Measurements from ENCODE around the gene RELN.

Gene RELN

DNA sequence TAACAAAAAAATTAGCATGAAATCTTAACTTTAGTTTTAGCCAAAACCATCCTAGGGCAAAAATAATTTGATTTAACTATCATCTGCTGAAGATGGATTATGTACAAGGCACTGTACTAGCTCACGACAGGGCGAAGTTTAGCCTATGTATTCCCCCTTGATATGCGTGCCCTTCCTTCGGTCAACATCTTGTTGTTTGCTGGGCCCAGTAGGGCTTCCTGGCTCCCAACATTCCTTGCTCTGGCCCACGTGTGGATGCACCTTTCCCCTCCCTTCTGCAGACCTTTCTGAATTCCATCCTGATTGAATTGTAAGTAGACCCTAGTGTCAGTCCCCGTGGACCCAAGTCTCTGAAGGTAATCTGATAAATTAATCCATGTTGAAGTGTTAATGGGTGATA, 212.0 kb downstream of the RELN start:
- DNase-seq: no peak

DNA sequence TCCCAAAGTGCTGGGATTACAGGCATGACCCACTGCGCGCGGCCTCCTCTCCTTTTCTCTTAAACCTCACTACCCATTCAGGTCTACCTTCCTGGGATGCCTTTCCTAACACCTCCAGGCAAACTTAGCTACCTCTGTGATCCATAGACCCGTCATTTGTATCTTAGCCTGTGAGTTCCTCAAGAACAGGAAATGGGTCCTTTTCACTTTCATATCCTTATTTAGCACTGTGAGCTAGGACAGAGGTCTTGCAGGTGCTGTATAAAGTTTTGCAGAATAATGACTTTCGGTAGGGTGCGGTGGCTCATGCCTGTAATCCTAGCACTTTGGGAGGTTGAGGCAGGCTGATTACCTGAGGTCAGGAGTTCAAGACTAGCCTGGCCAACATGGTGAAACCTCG, 215.7 kb downstream of the RELN start:
- no peak for DNase-seq

GRCh38 chr7:103772171-103772773, 217.2 kb downstream of the RELN start:
- DNase-seq: no peak

- DNase-seq: no peak
Observed at GRCh38 chr7:103771294-103771693, 218.2 kb downstream of the RELN start.

DNA sequence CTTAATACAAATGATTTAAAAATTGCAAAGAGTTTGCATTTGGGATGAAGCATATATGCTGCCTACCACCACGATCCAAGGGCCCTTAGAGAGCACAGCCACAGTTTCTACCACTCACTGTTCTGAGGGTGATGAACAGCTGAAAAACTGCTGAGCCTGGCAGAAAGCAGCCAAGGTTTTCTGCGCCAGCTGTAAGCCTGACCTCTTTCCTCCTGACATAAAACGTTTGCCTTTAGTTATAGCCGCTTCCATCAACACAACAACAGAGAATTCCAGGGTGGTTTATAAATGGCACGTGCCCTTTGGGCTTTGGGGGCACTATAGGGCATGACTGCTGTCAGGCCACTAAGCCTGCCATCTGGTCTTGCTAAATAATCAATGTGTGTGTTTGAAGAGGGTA, 222.8 kb downstream of the RELN start:
- DNase-seq: no peak

- no peak for DNase-seq
Observed at GRCh38 chr7:103765901-103766300, 223.6 kb downstream of the RELN start.

DNA sequence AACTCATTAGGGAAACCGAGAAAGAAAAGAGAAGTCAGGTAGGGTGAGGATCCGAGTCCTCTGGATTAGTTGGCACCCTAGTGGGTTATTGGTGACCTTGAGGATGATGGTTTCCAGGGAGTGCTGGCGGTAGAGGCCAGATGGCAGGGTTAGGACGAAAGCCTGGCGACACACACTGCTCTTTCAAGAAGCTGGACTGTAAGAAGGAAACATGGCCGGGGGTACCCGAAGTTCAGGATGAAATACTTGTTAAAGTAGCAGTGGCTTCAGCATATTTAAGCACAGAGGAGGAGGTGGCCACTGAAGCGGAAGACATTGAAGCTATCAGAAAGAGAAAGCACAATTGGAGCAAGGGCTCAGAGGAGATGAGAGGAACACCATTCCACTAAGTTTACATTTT, 224.6 kb downstream of the RELN start:
- no peak for DNase-seq

GRCh38 chr7:103762877-103763276, 226.6 kb downstream of the RELN start:
- DNase-seq: no peak

GRCh38 chr7:103762065-103762760, 227.2 kb downstream of the RELN start:
- DNase-seq: no peak

DNA sequence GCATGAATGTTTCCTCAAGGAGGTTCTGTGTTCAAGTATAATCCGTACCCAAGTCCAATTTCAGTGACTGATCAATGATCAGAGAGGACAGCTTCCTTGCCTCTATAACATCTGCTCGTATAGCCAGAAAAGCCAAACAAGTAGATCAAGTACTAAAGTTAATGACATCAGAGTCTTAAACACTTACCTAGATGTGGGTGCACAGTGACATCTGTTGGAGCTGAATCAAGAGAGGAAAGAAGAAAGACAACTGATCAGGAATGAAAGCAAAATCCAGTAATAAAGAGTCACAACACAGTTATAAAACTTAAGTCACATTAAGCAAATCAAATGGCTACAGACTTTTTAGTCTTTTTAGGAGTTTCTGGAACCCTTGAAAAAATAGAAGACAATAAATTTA, 236.5 kb downstream of the RELN start:
- peak; percentile 7 for DNase-seq

GRCh38 chr7:103751311-103751880, 238.1 kb downstream of the RELN start:
- DNase-seq: no peak

- no peak for DNase-seq
Observed at GRCh38 chr7:103748680-103749079, 240.8 kb downstream of the RELN start.

DNA sequence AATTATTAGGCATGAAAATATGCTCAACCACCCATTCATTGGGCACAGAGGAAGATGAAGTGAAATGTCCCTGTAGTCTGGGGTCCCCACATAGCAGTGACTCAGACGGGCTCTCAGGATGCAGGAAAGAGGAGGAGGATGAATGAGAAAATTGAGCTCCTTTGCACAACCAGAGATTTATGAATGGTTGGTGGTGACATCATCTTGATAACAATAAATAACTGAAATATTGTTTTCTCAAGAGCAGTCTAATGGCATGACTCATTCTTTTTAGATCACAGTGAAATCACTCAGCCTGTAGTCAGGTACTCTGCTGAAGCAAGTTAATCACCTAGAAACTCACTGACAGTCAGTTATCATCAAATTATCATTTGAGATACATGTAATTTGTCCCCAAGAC, 254.1 kb downstream of the RELN start:
- DNase-seq: peak; percentile 3

- DNase-seq: no peak
Observed at GRCh38 chr7:103731169-103731568, 258.3 kb downstream of the RELN start.

- DNase-seq: no peak
Observed at GRCh38 chr7:103729026-103729425, 260.4 kb downstream of the RELN start.

- DNase-seq: no peak
Observed at GRCh38 chr7:103727982-103728610, 261.4 kb downstream of the RELN start.

GRCh38 chr7:103719070-103719469, 270.4 kb downstream of the RELN start:
- DNase-seq: no peak

DNA sequence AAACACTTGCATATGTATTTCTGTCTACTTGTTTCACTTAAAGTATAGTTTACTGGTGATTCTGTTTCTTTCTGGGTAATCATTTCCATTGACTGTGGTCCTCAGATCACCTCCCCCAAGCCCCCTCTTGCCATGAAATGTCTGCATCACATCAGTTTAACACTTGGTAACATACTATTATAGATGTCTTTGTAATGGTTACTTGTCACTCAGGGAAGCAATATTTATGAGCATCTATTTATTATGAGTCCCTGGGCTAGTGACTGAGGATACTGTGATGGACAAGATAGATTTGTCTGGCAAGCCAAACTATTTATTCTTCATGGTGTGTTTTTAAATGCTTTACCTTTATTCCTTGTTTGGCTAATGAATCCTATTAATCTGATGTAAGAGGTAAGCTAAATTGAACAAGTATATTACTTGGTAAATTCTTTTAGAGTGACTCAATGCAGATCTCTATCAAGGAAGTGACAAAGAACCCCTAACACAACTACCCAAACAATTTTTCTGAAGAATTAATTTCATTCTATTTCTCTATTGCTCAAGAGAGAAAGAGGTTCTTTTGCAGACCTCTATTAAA, 270.9 kb downstream of the RELN start:
- DNase-seq: peak; percentile 50

- DNase-seq: no peak
Observed at GRCh38 chr7:103717574-103717973, 271.9 kb downstream of the RELN start.

DNA sequence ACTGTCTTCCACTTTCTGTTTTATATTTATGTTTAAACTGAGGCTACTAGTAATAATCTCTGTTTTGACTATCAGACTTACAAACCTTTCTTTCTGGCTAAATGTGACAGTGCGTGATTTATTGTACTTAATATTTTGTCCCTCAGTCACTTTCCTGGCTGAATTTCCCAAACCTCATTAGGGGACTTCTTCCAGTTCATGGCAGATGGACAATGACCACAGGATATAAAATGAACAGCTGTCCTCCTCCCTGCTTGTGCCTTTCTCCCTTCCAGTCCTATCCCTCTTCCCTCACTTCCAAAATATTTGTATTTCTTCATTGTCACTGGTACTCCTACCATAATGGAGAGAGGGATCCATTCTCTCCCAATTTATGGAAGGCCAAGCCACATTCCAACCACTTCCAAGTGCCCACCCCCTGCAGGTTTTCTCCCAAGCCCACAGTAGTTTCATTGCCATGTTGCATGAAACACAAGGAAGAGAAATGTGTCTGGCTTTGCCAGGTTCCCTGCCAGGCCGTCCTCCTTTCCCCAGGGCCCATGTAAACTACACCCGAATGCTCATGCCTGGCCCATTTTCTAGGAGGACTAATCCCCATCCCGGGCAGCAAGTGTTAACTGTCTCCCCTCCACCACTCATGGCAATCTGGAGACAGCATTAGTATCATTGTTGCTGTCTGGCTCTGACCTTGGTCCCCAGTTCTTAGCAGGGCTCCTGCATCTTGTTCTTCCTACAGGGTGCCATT, 273.9 kb downstream of the RELN start:
- no peak for DNase-seq

DNA sequence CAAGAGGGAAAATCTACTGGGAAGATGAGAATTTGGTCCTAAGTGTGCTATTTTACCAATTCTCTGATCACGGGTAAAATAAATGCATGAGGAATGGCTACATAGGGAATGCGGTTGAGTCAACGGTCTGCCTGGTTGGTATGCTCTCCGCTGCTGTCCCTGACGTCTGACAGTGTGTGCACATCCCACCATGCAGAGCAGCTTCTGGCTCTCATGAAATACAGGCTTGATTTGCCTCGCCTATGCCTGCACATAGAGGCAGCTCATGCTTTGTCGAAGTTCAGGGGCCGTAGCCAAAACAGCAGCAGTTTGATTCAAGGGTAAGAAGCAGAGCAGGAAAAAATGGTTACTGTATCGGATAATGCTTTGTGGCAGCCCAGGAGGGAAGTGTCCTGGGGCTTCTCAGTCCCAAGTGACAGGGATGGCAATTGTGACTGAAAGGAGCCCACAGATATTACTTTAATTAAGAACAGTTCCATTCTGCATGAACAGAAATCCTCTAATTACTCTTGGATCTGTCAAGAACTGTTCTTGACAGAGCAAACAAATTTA, 275.0 kb downstream of the RELN start:
- no peak for DNase-seq

- DNase-seq: no peak
Observed at GRCh38 chr7:103712991-103713778, 276.3 kb downstream of the RELN start.

Measured in fibroblast of skin of right quadriceps (primary cell).